Fibroblast of peridontal ligament (primary cell): ENCODE measurements around the gene URGCP.
A peak's percentile ranks its signal among the peaks of the same experiment; 100 is the strongest.

Source experiments
- DNase-seq: peaks from one replicate; pipeline ENCODE4 v3.0.0-alpha.2; 2010; ENCODE audit errors: extremely low read depth

URGCP gene

GRCh38 chr7:43906331-43907010 is at the start of gene URGCP:
Gene URGCP, minus strand, starts transcription at chr7:43906596. Its CDS starts 21 bp downstream, at chr7:43906575.
- DNase-seq = peak; percentile 12

GRCh38 chr7:43956027-43956426 is 49.6 kb upstream of the URGCP start:
- DNase-seq = no peak

GRCh38 chr7:43954524-43955228 is 48.3 kb upstream of the URGCP start:
- peak; percentile 69 for DNase-seq

GRCh38 chr7:43953071-43953470 is 46.7 kb upstream of the URGCP start:
- no peak for DNase-seq

- no peak for DNase-seq
Observed at GRCh38 chr7:43952028-43952427, 45.6 kb upstream of the URGCP start.

GRCh38 chr7:43944286-43944685 is 37.9 kb upstream of the URGCP start:
- DNase-seq = no peak

- no peak for DNase-seq
Observed at GRCh38 chr7:43943417-43944187, 37.2 kb upstream of the URGCP start.

- DNase-seq = no peak
Observed at GRCh38 chr7:43942997-43943396, 36.6 kb upstream of the URGCP start.

- no peak for DNase-seq
Observed at GRCh38 chr7:43942250-43942649, 35.9 kb upstream of the URGCP start.

- no peak for DNase-seq
Observed at GRCh38 chr7:43938892-43939482, 32.6 kb upstream of the URGCP start.

- no peak for DNase-seq
Observed at GRCh38 chr7:43937444-43937843, 31.0 kb upstream of the URGCP start.

- DNase-seq = no peak
Observed at GRCh38 chr7:43933902-43934560, 27.6 kb upstream of the URGCP start.

- no peak for DNase-seq
Observed at GRCh38 chr7:43931346-43931745, 24.9 kb upstream of the URGCP start.

- DNase-seq = no peak
Observed at GRCh38 chr7:43929529-43930457, 23.4 kb upstream of the URGCP start.

- no peak for DNase-seq
Observed at GRCh38 chr7:43927810-43928209, 21.4 kb upstream of the URGCP start.

GRCh38 chr7:43926798-43927123 is 20.4 kb upstream of the URGCP start:
- no peak for DNase-seq

GRCh38 chr7:43925984-43926797 is 19.8 kb upstream of the URGCP start, which contains the start of gene UBE2D4:
Gene UBE2D4, plus strand, starts transcription at chr7:43926436. Its CDS starts 97 bp downstream, at chr7:43926533.
- peak; percentile 45 for DNase-seq

- no peak for DNase-seq
Observed at GRCh38 chr7:43922726-43923125, 16.3 kb upstream of the URGCP start.

GRCh38 chr7:43921423-43921822 is 15.0 kb upstream of the URGCP start:
- DNase-seq = no peak

- DNase-seq = no peak
Observed at GRCh38 chr7:43915907-43916306, 9.5 kb upstream of the URGCP start.
